Activated gamma-delta T cell treated with anti-CD3 and anti-CD28 coated beads, Interleukin-2, amount 50 U/mL, for 16 hours (primary cell): ENCODE measurements around the gene ATIC.

Experiments used
- DNase-seq: peaks from one replicate; pipeline ENCODE4 v3.0.0-alpha.2; 2020; ENCODE audit warnings: low read depth

ATIC gene

GRCh38 chr2:215376103-215376780 is 64.4 kb downstream of the ATIC start:
- no peak for DNase-seq

DNA sequence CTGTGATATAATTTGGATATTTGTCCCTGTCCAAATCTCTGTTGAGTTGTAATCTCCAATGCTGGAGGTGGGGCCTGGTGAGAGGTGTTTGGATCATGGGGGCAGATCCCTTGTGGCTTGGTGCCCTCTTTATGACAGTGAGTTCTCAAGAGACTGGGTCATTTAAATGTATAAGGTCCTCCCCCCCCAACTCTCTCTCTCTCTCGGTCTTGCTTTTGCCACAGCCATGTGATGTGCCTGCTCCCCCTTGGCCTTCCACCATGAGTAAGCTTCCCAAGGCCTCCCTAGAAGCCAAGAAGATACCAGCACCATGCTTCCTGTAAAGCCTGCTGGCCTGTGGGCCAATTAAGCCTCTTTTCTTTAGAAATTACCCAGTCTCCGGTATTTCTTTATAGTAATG is 65.4 kb downstream of the ATIC start:
- no peak for DNase-seq

DNA sequence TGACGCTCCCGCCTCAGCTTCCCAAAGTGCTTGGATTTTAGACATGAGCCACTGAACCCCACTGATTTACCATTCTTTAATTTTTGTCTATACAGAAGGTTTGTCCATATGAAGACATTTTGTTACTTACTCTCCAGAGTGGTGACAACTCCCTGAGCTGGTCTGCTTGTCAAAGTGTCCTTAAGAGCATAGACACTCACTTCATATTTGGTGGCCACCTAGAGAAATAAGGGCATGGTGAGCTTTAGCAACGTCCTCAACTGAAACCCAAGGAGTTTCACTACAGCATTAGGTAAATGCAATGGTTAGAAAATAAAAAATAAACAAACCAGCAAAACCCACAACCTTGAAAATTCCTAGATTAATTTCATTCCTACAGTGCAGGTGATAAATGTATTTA is 66.2 kb downstream of the ATIC start:
- DNase-seq = no peak

- no peak for DNase-seq
Measured at GRCh38 chr2:215379039-215379438, 67.2 kb downstream of the ATIC start.

- DNase-seq = no peak
Measured at GRCh38 chr2:215379948-215380347, 68.1 kb downstream of the ATIC start.

DNA sequence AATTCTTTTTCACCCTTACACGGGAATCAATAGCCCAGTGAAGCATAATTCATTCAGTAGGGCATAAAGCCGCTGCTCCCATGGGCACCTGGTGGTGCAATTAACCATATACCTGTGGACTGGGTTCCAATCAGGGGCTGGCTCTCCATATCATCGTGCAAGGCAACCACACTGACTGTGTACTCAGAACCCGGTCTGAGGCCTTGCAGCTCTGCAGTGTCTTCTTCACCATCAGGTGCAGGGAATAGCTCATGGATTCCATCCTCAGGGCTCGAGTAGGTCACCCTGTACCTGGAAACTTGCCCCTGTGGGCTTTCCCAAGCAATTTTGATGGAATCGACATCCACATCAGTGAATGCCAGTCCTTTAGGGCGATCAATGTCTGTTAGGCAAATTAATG is 68.8 kb downstream of the ATIC start:
- DNase-seq = no peak

GRCh38 chr2:215382011-215382410 is 70.2 kb downstream of the ATIC start:
- no peak for DNase-seq

DNA sequence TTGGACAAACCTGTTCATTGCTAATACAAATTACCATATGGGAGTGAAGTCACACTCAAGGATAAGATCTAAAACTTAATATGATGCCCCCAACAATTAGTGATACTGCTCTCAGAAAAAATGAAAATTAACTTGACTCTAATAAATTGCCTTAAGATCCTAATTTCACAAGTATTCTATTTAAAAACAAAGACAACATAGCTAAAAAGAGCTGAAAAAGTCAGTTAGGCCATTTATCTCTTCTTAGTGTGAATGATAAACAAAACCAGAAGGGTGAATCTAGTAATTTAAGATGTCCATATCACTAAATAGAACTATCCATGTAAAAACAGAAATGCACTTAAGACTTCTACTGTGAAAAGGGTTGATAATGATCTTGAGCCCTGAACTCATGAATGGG is 70.6 kb downstream of the ATIC start:
- no peak for DNase-seq

GRCh38 chr2:215383652-215384279 is 71.9 kb downstream of the ATIC start:
- no peak for DNase-seq

DNA sequence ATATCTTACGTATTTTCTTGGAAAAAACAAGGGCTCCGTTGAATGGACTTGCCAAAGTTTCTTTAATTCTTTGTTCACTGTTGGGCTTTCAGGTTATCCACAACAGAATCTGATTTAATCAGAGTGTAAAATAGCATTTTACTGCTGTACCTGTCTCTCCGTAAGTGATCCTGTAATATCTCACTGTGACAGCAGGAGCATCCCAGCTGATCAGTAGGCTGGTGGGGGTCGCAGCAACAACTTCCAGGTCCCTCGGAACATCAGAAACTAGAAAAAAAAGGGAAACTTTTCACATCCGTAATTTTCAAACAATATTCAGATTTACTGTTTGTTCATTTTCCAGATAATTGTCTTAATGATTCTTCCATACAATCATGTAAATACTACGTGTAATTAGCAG is 72.9 kb downstream of the ATIC start:
- no peak for DNase-seq

GRCh38 chr2:215386566-215386965 is 74.7 kb downstream of the ATIC start:
- no peak for DNase-seq

- no peak for DNase-seq
Measured at GRCh38 chr2:215388002-215388728, 76.3 kb downstream of the ATIC start.

GRCh38 chr2:215390550-215390913 is 78.7 kb downstream of the ATIC start:
- no peak for DNase-seq

GRCh38 chr2:215391531-215391930 is 79.7 kb downstream of the ATIC start:
- DNase-seq = no peak

GRCh38 chr2:215392164-215392563 is 80.3 kb downstream of the ATIC start:
- no peak for DNase-seq

DNA sequence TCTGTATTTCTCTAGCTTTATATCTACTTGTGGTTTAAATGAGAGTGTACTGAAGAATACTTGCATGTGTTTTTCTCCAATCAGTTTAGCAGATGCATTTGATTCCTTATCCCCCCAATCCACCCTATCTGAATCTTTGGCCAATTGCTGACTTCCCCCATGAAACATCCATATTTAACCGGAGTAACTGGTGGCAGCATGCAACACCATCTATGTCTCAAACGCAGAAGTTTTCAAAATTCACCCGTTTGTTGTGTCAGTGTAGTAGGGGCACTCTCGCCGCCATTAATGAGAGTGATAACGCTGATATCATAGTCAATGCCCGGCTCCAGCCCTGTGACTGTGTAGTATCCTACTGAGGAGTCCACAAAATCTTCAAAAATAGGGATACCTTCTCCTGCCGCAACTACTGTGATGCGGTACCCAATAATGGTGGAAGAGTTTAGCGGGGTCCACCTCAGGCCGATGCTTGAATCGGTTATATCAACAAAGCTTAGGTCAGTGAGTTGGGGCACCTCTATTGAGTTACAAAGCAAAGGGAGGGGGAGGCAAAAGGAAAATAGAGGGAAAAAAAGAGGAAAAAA is 80.9 kb downstream of the ATIC start:
- no peak for DNase-seq

DNA sequence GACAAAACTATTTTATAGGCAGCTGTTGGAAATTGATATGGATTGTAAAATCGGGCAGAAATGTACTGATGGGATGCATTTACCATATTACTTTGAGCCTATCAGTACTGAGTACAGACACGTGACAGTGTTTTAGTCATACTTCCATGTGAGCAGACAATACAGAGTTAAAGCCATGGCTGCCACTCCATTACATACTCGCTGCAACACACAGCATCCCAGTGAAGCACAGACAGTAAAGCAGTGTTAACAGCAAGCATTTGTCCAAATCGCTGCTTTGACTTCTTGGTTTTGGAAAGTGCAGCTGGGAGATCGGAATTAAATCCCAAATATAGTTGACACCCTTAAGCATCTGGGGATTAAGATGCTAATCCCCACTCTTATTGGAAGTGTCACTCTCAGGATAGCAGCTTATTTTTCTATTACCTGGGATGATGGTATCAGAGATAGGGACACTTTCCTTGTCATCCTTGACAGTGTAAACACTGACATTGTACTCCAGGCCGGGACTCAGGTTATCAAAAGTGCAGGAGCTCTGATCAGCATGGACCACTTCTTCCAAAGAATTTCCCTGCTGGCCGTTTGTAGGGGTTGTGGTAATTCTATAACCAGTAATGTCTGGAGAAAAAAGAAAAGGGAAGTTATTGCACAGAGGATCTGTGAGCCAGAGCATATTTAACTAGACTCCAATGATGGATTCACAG is 82.4 kb downstream of the ATIC start:
- DNase-seq = no peak

DNA sequence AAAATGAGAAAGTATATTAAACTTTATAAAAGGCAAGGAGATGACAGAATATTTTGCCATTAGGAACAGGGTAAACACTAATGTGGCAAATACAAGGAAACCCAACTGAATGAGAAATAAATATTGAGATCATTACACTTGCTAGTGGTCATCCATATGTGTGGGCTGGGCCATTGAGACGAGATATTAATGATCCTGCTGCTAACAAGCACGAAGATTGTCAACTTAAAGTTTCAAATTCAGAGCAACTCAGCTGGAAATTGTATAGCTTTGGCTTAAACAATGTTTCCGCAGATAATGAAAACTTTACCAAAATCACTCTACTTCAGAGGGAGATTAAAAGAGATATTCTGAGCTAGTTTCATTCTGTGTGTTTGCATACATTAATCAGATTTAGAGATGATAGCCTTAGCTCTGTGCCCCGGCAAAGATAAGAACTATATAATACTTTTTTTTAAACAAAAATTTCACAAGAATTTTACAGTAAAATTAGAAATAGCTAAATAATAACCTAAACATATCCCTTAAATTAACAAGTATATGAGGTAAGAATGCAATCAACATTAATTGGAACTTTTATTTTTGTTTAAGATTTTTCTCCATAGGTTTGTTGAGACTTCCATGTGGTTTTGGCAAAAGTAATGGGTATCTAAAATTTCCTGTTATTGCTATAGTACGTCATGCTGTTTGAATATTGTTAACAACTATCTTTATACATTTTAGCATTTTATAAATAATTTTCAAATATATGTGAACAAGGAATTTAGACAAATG is 84.0 kb downstream of the ATIC start:
- no peak for DNase-seq

GRCh38 chr2:215396595-215397313 is 84.9 kb downstream of the ATIC start:
- DNase-seq = no peak

- DNase-seq = no peak
Measured at GRCh38 chr2:215397632-215398341, 85.9 kb downstream of the ATIC start.
